PFSK-1 (cell line): Measurements from ENCODE around the gene OR9G4.

Source experiments
- POLR2AphosphoS5 ChIP-seq: IDR thresholded peaks from 2 replicates; pipeline ENCODE4 v1.6.1; 2012; ENCODE audit warnings: low read depth, mild to moderate bottlenecking, control low read depth, low read length, moderate library complexity
- TAF1 ChIP-seq: IDR thresholded peaks from 2 replicates; pipeline ENCODE4 v1.6.1; 2012; ENCODE audit warnings: low read length, control low read depth, borderline replicate concordance; ENCODE audit not compliant: insufficient read depth
- TF ChIP-seq, protein P1 (sequence below), 2 experiments: IDR thresholded peaks; 2 replicates each; pipeline versions ENCODE4 v1.6.1 to v1.8.0; 2011 to 2012; ENCODE audit warnings: low read depth in 2 of 2, low read length in 2 of 2, control low read depth in 1 of 2, inconsistent platforms in 1 of 2, mild to moderate bottlenecking in 1 of 2, moderate library complexity in 1 of 2; ENCODE audit not compliant: insufficient read depth in 1 of 2

DNA sequence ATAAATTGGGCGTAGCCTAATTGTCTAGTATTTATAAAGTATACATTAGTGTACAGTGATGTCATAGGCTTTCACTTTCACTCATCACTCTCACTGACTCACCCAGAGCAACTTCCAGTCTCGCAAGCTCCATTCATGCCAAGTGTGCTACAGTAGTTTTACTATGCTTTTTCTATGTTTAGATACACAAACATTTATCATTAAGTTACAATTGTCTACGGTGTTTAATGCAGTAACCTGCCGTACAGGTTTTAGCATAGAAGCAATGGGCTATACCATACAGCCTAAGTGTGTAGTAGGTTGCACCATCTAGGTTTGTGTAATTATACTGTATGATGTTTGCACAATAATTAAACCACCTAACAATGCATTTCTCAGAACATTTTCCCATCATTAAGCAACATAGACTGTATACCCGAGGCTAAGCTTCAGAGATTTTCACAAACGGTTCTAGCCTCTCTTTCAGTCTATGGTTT, 32.1 kb downstream of the OR9G4 start:
- TF ChIP-seq POLR2AphosphoS5 (no peak), TAF1 (no peak)
- TF ChIP-seq, protein P1, sequence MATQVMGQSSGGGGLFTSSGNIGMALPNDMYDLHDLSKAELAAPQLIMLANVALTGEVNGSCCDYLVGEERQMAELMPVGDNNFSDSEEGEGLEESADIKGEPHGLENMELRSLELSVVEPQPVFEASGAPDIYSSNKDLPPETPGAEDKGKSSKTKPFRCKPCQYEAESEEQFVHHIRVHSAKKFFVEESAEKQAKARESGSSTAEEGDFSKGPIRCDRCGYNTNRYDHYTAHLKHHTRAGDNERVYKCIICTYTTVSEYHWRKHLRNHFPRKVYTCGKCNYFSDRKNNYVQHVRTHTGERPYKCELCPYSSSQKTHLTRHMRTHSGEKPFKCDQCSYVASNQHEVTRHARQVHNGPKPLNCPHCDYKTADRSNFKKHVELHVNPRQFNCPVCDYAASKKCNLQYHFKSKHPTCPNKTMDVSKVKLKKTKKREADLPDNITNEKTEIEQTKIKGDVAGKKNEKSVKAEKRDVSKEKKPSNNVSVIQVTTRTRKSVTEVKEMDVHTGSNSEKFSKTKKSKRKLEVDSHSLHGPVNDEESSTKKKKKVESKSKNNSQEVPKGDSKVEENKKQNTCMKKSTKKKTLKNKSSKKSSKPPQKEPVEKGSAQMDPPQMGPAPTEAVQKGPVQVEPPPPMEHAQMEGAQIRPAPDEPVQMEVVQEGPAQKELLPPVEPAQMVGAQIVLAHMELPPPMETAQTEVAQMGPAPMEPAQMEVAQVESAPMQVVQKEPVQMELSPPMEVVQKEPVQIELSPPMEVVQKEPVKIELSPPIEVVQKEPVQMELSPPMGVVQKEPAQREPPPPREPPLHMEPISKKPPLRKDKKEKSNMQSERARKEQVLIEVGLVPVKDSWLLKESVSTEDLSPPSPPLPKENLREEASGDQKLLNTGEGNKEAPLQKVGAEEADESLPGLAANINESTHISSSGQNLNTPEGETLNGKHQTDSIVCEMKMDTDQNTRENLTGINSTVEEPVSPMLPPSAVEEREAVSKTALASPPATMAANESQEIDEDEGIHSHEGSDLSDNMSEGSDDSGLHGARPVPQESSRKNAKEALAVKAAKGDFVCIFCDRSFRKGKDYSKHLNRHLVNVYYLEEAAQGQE (IDR thresholded peaks at IDR 0.05; ENCODE audit: insufficient read depth in 1 of 2, low read depth in 2 of 2, low read length in 2 of 2), result no peak
